Activated naive CD4-positive, alpha-beta T cell treated with anti-CD3 and anti-CD28 coated beads, Interleukin-2, amount 50 U/mL, for 72 hours (primary cell): ENCODE results near the gene F8. TPM values are rescaled to one million over a fixed set of nuclear protein-coding genes. Genes with fewer than 3 reads are reported as not detected.
"Not testable (repeated sequence)": the region's sequence is repeated elsewhere in the genome, so short reads cannot be mapped to it uniquely, and the experiment has no call there.

Experiments used
- ATAC-seq, 2 donors: fragments of 150-1000 bp; cut with Tn5 transposase; 2 replicates each; pipeline ENCODE4 v1.10.0; 2021; ENCODE audit warnings: mild to moderate bottlenecking in 2 of 2, moderate library complexity in 2 of 2
- DNase-seq, 2 donors: peaks; one replicate each; pipeline ENCODE4 v3.0.0; 2021 to 2022; ENCODE audit warnings: low spot score in 2 of 2
- H3K27ac Mint-ChIP-seq, 2 donors: one replicate each; pipeline ENCODE4 v1.8.0; 2022; ENCODE audit warnings: mild to moderate bottlenecking in 2 of 2, mixed read lengths in 2 of 2
- H3K36me3 Mint-ChIP-seq, 2 donors: one replicate each; pipeline ENCODE4 v1.8.0; 2022; ENCODE audit warnings: mixed read lengths in 2 of 2
- H3K9me3 Mint-ChIP-seq, 2 donors: one replicate each; pipeline ENCODE4 v1.8.0; 2022; ENCODE audit warnings: mixed read lengths in 2 of 2
- total RNA-seq, 2 donors: library from RNA; stranded (reverse); gene quantifications; one replicate each; pipeline ENCODE4 v1.2.3, GENCODE V29; 2022

The F8 gene
- total RNA-seq, 2 donors from 2014 or later: 5.6 to 5.8 TPM

- H3K27ac Mint-ChIP-seq, ATAC-seq, DNase-seq: not testable (repeated sequence)
- H3K9me3 Mint-ChIP-seq: peaks cover 13 to 19% of the 10 kb centered on the region in 2 donors
- peaks cover 13 to 16% of the 10 kb centered on the region in 2 donors for H3K36me3 Mint-ChIP-seq
These were observed 154.0 kb downstream of the F8 start for GRCh38 chrX:154868522-154868921.

GRCh38 chrX:154855256-154855655, 167.3 kb downstream of the F8 start:
- ATAC-seq: no peak
- DNase-seq: no peak
- no peak overlapping the region for H3K27ac Mint-ChIP-seq
- peaks cover 0 to 4% of the 10 kb centered on the region in 2 donors for H3K36me3 Mint-ChIP-seq
- H3K9me3 Mint-ChIP-seq: no peaks in the 10 kb centered on the region

- ATAC-seq (no peak), DNase-seq (no peak)
- Mint-ChIP-seq H3K9me3 (no peaks in the 10 kb centered on the region), H3K36me3 (peaks cover 0 to 4% of the 10 kb centered on the region in 2 donors), H3K27ac (no peak overlapping the region)
These were observed 171.4 kb downstream of the F8 start for GRCh38 chrX:154850957-154851611.

- Mint-ChIP-seq H3K9me3 (no peaks in the 10 kb centered on the region), H3K36me3 (no peaks in the 10 kb centered on the region), H3K27ac (no peak overlapping the region)
- ATAC-seq (peak; percentile 39 to 54), DNase-seq (no peak)
These were observed 181.7 kb downstream of the F8 start for GRCh38 chrX:154840856-154841255.

- Mint-ChIP-seq H3K36me3 (no peaks in the 10 kb centered on the region), H3K27ac (no peak overlapping the region), H3K9me3 (no peaks in the 10 kb centered on the region)
- no peak for ATAC-seq
- DNase-seq: no peak
These were observed 186.4 kb downstream of the F8 start for GRCh38 chrX:154836163-154836562.

- ATAC-seq: no peak
- no peak for DNase-seq
- Mint-ChIP-seq H3K27ac (no peak within 1 kb of the TSS), H3K36me3 (no peaks in the 10 kb centered on the region), H3K9me3 (no peaks in the 10 kb centered on the region)
These were observed 188.0 kb downstream of the F8 start, which contains the start of gene SMIM9 for GRCh38 chrX:154834562-154834961. Gene SMIM9 (minus strand): TSS chrX:154834662. CDS start chrX:154830856, 3,806 bp downstream.

GRCh38 chrX:154833746-154834274, 188.7 kb downstream of the F8 start:
- DNase-seq (no peak), ATAC-seq (no peak)
- Mint-ChIP-seq H3K36me3 (no peaks in the 10 kb centered on the region), H3K9me3 (no peaks in the 10 kb centered on the region), H3K27ac (no peak overlapping the region)

- Mint-ChIP-seq H3K9me3 (no peaks in the 10 kb centered on the region), H3K27ac (no peak overlapping the region), H3K36me3 (no peaks in the 10 kb centered on the region)
- no peak for ATAC-seq
- no peak for DNase-seq
These were observed 192.5 kb downstream of the F8 start for GRCh38 chrX:154829926-154830442.

- DNase-seq (no peak), ATAC-seq (no peak)
- no peaks in the 10 kb centered on the region for H3K36me3 Mint-ChIP-seq
- H3K27ac Mint-ChIP-seq: no peak overlapping the region
- no peaks in the 10 kb centered on the region for H3K9me3 Mint-ChIP-seq
These were observed 193.4 kb downstream of the F8 start for GRCh38 chrX:154829134-154829533.

- peak overlapping the region in 1 of 2 donors; percentile 74 for H3K27ac Mint-ChIP-seq
- ATAC-seq: no peak
- no peaks in the 10 kb centered on the region for H3K36me3 Mint-ChIP-seq
These were observed 194.5 kb downstream of the F8 start for GRCh38 chrX:154828016-154828408.

GRCh38 chrX:154827194-154828015, 195.1 kb downstream of the F8 start:
- DNase-seq (no peak), ATAC-seq (peak in 1 of 2 donors; percentile 76)
- no peaks in the 10 kb centered on the region for H3K36me3 Mint-ChIP-seq
- peak overlapping the region in 1 of 2 donors; percentile 74 for H3K27ac Mint-ChIP-seq
- H3K9me3 Mint-ChIP-seq: no peaks in the 10 kb centered on the region

More at GRCh38 chrX:154828016-154828408, 194.5 kb downstream of the F8 start:
- no peaks in the 10 kb centered on the region for H3K9me3 Mint-ChIP-seq
- no peak for DNase-seq

- H3K36me3 Mint-ChIP-seq, H3K9me3 Mint-ChIP-seq, H3K27ac Mint-ChIP-seq, DNase-seq, ATAC-seq: not testable (repeated sequence)
These were observed 196.9 kb downstream of the F8 start for GRCh38 chrX:154825586-154825985.

- Mint-ChIP-seq H3K36me3 (no peaks in the 10 kb centered on the region), H3K27ac (no peak overlapping the region), H3K9me3 (no peaks in the 10 kb centered on the region)
- ATAC-seq: no peak
- DNase-seq: no peak
These were observed 197.9 kb downstream of the F8 start for GRCh38 chrX:154824638-154825037.

GRCh38 chrX:154822029-154822428, 200.5 kb downstream of the F8 start:
- H3K27ac Mint-ChIP-seq: no peak overlapping the region
- DNase-seq (no peak), ATAC-seq (no peak)
- no peaks in the 10 kb centered on the region for H3K9me3 Mint-ChIP-seq
- no peaks in the 10 kb centered on the region for H3K36me3 Mint-ChIP-seq

GRCh38 chrX:154821523-154821922, 201.0 kb downstream of the F8 start:
- H3K36me3 Mint-ChIP-seq: no peaks in the 10 kb centered on the region
- no peak for ATAC-seq
- DNase-seq: no peak
- H3K9me3 Mint-ChIP-seq: no peaks in the 10 kb centered on the region
- no peak overlapping the region for H3K27ac Mint-ChIP-seq

GRCh38 chrX:154819771-154820341, 202.7 kb downstream of the F8 start:
- ATAC-seq (no peak), DNase-seq (no peak)
- Mint-ChIP-seq H3K9me3 (no peaks in the 10 kb centered on the region), H3K27ac (no peak overlapping the region), H3K36me3 (no peaks in the 10 kb centered on the region)
